Liver (tissue), 9 donors: ENCODE data around the gene USP46. TPM values are rescaled to one million over a fixed set of nuclear protein-coding genes. Genes with fewer than 3 reads are reported as not detected.

Experiments used
- DNase-seq: peaks from one replicate; pipeline ENCODE4 v3.0.0-alpha.2; 2017; ENCODE audit warnings: low spot score
- H3K27ac ChIP-seq, 2 donors: one replicate each; pipeline ENCODE4 v1.7.0; 2013; ENCODE audit warnings: inconsistent platforms in 2 of 2, low read length in 2 of 2, control low read depth in 1 of 2, low read depth in 1 of 2, mild to moderate bottlenecking in 1 of 2
- H3K27me3 ChIP-seq, 4 donors: one replicate each; pipeline versions ENCODE4 v1.6.1 to v1.7.0; 2013; ENCODE audit warnings: low read length in 3 of 4, inconsistent platforms in 1 of 4, mild to moderate bottlenecking in 1 of 4, moderate library complexity in 1 of 4; ENCODE audit not compliant: control insufficient read depth in 4 of 4, insufficient read depth in 4 of 4
- H3K36me3 ChIP-seq, 4 donors: one replicate each; pipeline versions ENCODE4 v1.6.1 to v1.7.0; 2013; ENCODE audit warnings: low read length in 3 of 4, mild to moderate bottlenecking in 3 of 4, low read depth in 1 of 4, moderate library complexity in 1 of 4; ENCODE audit not compliant: control insufficient read depth in 4 of 4, insufficient read depth in 3 of 4
- H3K4me1 ChIP-seq, 4 donors: one replicate each; pipeline versions ENCODE4 v1.6.1 to v1.7.0; 2013; ENCODE audit warnings: low read length in 3 of 4, mild to moderate bottlenecking in 3 of 4, moderate library complexity in 1 of 4; ENCODE audit not compliant: control insufficient read depth in 4 of 4, insufficient read depth in 4 of 4
- H3K4me3 ChIP-seq, 3 donors: one replicate each; pipeline versions ENCODE4 v1.6.1 to v1.7.0; 2013; ENCODE audit warnings: low read length in 3 of 3, control low read depth in 1 of 3, low read depth in 1 of 3, mild to moderate bottlenecking in 1 of 3
- H3K9ac ChIP-seq, 2 donors: one replicate each; pipeline ENCODE4 v1.7.0; 2013; ENCODE audit warnings: low read length in 2 of 2, mild to moderate bottlenecking in 2 of 2, moderate library complexity in 2 of 2, control low read depth in 1 of 2, low read depth in 1 of 2
- H3K9me3 ChIP-seq, 4 donors: one replicate each; pipeline versions ENCODE4 v1.6.1 to v1.7.0; 2013; ENCODE audit warnings: low read length in 3 of 4; ENCODE audit not compliant: control insufficient read depth in 4 of 4
- EGR1 ChIP-seq, 2 donors: IDR thresholded peaks; 2 replicates each; pipeline ENCODE4 v1.6.1; 2016 to 2018; ENCODE audit warnings: antibody characterized with exemption in 2 of 2, low read depth in 2 of 2
- FOXA1 ChIP-seq: IDR thresholded peaks from 2 replicates; pipeline ENCODE4 v1.6.1; 2016; ENCODE audit warnings: antibody characterized with exemption
- FOXA2 ChIP-seq: IDR thresholded peaks from 2 replicates; pipeline ENCODE4 v1.6.1; 2016; ENCODE audit warnings: antibody characterized with exemption
- GABPA ChIP-seq, 2 donors: IDR thresholded peaks in 1 of 2; conservative IDR thresholded peaks in 1 of 2; 2 replicates each; pipeline ENCODE4 v1.6.1; 2016; ENCODE audit warnings: antibody characterized with exemption in 2 of 2, mild to moderate bottlenecking in 1 of 2, moderate library complexity in 1 of 2
- HNF4A ChIP-seq, 2 donors: conservative IDR thresholded peaks; 2 replicates each; pipeline ENCODE4 v1.6.1; 2016; ENCODE audit warnings: antibody characterized with exemption in 2 of 2, mild to moderate bottlenecking in 2 of 2
- HNF4G ChIP-seq: IDR thresholded peaks from 2 replicates; pipeline ENCODE4 v1.6.1; 2016; ENCODE audit warnings: antibody characterized with exemption
- JUND ChIP-seq, 2 donors: IDR thresholded peaks; 2 replicates each; pipeline ENCODE4 v1.6.1; 2016; ENCODE audit warnings: antibody characterized with exemption in 2 of 2
- NR2F2 ChIP-seq: IDR thresholded peaks from 2 replicates; pipeline ENCODE4 v1.6.1; 2016; ENCODE audit warnings: antibody characterized with exemption
- RAD21 ChIP-seq, 2 donors: IDR thresholded peaks; 2 replicates each; pipeline ENCODE4 v1.6.1; 2016; ENCODE audit warnings: antibody characterized with exemption in 2 of 2, mild to moderate bottlenecking in 2 of 2
- SP1 ChIP-seq: IDR thresholded peaks from 2 replicates; pipeline ENCODE4 v1.6.1; 2018; ENCODE audit warnings: antibody characterized with exemption, mild to moderate bottlenecking
- TAF1 ChIP-seq: conservative IDR thresholded peaks from 2 replicates; pipeline ENCODE4 v1.6.1; 2016; ENCODE audit warnings: antibody characterized with exemption, mild to moderate bottlenecking
- YY1 ChIP-seq: IDR thresholded peaks from 2 replicates; pipeline ENCODE4 v1.6.1; 2016; ENCODE audit warnings: antibody characterized with exemption, mild to moderate bottlenecking
- WGBS: extraction: QIAGEN DNeasy Blood & Tissue Kit; methylation state at CpG from one replicate; pipeline ENCODE4 v1.1.7; 2013; 5-methylcytosine and 5-hydroxymethylcytosine counted together
- polyA plus RNA-seq, 2 donors: library from polyadenylated mRNA; stranded (reverse) in 1 of 2; unstranded in 1 of 2; fragments of 200-250 nt in 1 of 2; fragments of >200 nt in 1 of 2; fragmentation: Nextera tagmentation in 1 of 2; extraction: Ambion mirVana in 1 of 2; gene quantifications; one replicate each; pipeline versions ENCODE4 v1.2.1 to v1.2.3, GENCODE V29; 2013 to 2015
- total RNA-seq, 2 donors: library from RNA; depleted of rRNA; stranded (reverse); fragments of >200 nt; gene quantifications; one replicate each; pipeline ENCODE4 v1.2.3, GENCODE V29; 2014
- TF ChIP-seq, protein P1 (sequence below): IDR thresholded peaks from 2 replicates; pipeline ENCODE4 v1.6.1; 2016; ENCODE audit warnings: antibody characterized with exemption, mild to moderate bottlenecking
- TF ChIP-seq, protein P2 (sequence below): fragments of 150-350 bp; IDR thresholded peaks from 2 replicates; pipeline ENCODE4 v1.5.1; 2017; ENCODE audit warnings: improper control_type of control experiment, low read depth, low read length; ENCODE audit not compliant: missing input control
- TF ChIP-seq, protein P3 (sequence below): IDR thresholded peaks from 2 replicates; pipeline ENCODE4 v1.6.1; 2016; ENCODE audit warnings: antibody characterized with exemption
- donor health status: healthy.
- donor health status: healthy.
- donor health status: healthy.
- donor health status: healthy.
- donor health status: healthy.

USP46 gene
- total and polyA plus RNA-seq, 4 donors: 2.3 to 5.5 (median 3.9) TPM

DNA sequence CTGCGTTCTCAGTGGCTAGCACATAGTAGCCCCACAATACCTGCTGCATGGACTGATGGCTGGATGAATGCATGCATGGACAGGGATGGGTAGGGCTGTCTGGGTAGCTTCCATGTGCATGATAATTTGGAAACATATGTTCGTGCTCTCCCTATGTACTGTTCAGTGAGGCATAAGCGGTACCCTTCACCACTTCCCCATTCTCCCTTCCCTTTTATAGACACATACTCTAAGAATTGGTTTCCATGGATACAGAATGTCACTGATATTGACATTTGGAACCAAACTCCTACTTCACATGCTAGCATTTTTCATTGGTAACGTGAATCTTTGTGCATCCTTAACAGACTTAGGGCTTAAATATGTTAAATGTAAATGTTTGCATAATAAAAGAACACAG lies 20.4 kb downstream of the USP46 start:
- 93% methylated on average over 4 of the region's 4 CpGs for WGBS
- no peak overlapping the region for H3K27ac ChIP-seq
- H3K9ac ChIP-seq: no peak overlapping the region
- peaks cover 0 to 15% (median 9%) of the 10 kb centered on the region in 4 donors for H3K4me1 ChIP-seq
- no peaks in the 10 kb centered on the region for H3K27me3 ChIP-seq
- no peaks in the 10 kb centered on the region for H3K9me3 ChIP-seq
- H3K4me3 ChIP-seq: no peak overlapping the region
- H3K36me3 ChIP-seq: no peaks in the 10 kb centered on the region
- no peak for DNase-seq
- TF ChIP-seq GABPA (IDR thresholded peaks at IDR 0.05 in 1 of 2, conservative IDR thresholded peaks at IDR 0.05 in 1 of 2) (no peak), NR2F2 (no peak), JUND (IDR thresholded peaks at IDR 0.05) (no peak), HNF4A (conservative IDR thresholded peaks at IDR 0.05) (no peak), FOXA2 (no peak), RAD21 (IDR thresholded peaks at IDR 0.05) (no peak), YY1 (no peak), EGR1 (IDR thresholded peaks at IDR 0.05; ENCODE audit: low read depth in 2 of 2) (no peak), HNF4G (no peak), TAF1 (no peak)
- TF ChIP-seq, protein P1, sequence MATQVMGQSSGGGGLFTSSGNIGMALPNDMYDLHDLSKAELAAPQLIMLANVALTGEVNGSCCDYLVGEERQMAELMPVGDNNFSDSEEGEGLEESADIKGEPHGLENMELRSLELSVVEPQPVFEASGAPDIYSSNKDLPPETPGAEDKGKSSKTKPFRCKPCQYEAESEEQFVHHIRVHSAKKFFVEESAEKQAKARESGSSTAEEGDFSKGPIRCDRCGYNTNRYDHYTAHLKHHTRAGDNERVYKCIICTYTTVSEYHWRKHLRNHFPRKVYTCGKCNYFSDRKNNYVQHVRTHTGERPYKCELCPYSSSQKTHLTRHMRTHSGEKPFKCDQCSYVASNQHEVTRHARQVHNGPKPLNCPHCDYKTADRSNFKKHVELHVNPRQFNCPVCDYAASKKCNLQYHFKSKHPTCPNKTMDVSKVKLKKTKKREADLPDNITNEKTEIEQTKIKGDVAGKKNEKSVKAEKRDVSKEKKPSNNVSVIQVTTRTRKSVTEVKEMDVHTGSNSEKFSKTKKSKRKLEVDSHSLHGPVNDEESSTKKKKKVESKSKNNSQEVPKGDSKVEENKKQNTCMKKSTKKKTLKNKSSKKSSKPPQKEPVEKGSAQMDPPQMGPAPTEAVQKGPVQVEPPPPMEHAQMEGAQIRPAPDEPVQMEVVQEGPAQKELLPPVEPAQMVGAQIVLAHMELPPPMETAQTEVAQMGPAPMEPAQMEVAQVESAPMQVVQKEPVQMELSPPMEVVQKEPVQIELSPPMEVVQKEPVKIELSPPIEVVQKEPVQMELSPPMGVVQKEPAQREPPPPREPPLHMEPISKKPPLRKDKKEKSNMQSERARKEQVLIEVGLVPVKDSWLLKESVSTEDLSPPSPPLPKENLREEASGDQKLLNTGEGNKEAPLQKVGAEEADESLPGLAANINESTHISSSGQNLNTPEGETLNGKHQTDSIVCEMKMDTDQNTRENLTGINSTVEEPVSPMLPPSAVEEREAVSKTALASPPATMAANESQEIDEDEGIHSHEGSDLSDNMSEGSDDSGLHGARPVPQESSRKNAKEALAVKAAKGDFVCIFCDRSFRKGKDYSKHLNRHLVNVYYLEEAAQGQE: no peak
- TF ChIP-seq, protein P2, sequence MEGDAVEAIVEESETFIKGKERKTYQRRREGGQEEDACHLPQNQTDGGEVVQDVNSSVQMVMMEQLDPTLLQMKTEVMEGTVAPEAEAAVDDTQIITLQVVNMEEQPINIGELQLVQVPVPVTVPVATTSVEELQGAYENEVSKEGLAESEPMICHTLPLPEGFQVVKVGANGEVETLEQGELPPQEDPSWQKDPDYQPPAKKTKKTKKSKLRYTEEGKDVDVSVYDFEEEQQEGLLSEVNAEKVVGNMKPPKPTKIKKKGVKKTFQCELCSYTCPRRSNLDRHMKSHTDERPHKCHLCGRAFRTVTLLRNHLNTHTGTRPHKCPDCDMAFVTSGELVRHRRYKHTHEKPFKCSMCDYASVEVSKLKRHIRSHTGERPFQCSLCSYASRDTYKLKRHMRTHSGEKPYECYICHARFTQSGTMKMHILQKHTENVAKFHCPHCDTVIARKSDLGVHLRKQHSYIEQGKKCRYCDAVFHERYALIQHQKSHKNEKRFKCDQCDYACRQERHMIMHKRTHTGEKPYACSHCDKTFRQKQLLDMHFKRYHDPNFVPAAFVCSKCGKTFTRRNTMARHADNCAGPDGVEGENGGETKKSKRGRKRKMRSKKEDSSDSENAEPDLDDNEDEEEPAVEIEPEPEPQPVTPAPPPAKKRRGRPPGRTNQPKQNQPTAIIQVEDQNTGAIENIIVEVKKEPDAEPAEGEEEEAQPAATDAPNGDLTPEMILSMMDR: no peak
- TF ChIP-seq, protein P3, sequence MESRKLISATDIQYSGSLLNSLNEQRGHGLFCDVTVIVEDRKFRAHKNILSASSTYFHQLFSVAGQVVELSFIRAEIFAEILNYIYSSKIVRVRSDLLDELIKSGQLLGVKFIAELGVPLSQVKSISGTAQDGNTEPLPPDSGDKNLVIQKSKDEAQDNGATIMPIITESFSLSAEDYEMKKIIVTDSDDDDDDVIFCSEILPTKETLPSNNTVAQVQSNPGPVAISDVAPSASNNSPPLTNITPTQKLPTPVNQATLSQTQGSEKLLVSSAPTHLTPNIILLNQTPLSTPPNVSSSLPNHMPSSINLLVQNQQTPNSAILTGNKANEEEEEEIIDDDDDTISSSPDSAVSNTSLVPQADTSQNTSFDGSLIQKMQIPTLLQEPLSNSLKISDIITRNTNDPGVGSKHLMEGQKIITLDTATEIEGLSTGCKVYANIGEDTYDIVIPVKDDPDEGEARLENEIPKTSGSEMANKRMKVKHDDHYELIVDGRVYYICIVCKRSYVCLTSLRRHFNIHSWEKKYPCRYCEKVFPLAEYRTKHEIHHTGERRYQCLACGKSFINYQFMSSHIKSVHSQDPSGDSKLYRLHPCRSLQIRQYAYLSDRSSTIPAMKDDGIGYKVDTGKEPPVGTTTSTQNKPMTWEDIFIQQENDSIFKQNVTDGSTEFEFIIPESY: no peak

DNA sequence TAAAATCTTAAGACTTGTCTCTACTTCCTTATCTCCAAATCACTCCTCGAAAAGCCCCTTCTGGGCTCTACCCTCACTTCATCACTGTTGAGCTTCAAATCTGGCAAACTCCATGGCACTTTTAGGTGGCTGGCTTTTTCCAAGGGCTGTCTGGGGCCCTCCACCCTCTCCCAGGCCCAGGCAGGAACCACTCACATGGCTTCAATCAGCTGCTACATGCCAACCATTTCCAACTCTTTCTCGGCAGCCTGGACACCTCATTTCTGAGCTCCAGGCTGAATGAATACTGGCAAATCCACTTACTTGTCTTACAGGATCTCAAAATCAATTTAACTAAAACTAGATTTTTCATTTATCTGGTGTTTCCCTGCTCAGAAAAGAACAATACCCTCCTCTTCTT lies 22.0 kb downstream of the USP46 start:
- Histone ChIP-seq H3K27me3 (no peaks in the 10 kb centered on the region), H3K9me3 (no peaks in the 10 kb centered on the region), H3K4me3 (no peak overlapping the region), H3K9ac (no peak overlapping the region), H3K27ac (no peak overlapping the region), H3K36me3 (no peaks in the 10 kb centered on the region), H3K4me1 (peaks cover 0 to 11% (median 5%) of the 10 kb centered on the region in 4 donors)
- DNase-seq: no peak
- WGBS: 93% methylated on average over 2 of the region's 2 CpGs
- TF ChIP-seq HNF4A (conservative IDR thresholded peaks at IDR 0.05) (no peak), HNF4G (no peak), NR2F2 (no peak), SP1 (no peak), FOXA1 (no peak)
- TF ChIP-seq, protein P2: no peak
- TF ChIP-seq, protein P1: no peak
